Measurements from ENCODE around the gene ZRSR2. TPM values are rescaled to one million over a fixed set of nuclear protein-coding genes. Genes with fewer than 3 reads are reported as not detected.

Gene ZRSR2
- total and polyA plus RNA-seq, 2 of the 13 experiments (the other 11 are each of a cell fraction or from before 2014, with no cell fraction given), result 3.6 to 4.9 TPM

DNA sequence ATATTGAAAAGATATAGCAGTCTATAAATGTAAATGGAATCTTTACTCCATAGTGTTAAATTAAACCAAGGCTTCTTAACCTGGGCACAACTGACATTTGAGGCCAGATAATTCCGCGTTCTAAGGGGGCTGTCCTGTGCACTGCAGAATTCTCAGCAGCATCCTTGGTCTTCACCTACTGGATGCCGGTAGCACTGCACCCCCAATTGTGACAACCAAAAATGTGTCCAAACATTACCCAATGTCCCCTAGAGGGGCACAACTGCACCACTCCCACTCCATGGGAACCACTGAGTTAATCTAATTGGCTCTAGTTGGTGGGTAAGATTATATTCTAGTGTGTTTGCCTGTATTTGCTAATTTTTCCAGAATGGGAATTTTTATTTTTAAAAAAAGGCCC, 47.7 kb downstream of the ZRSR2 start:
- Histone ChIP-seq H4K20me1 (ENCODE audit: insufficient read depth, low read length) (no peaks in the 10 kb centered on the region), H3K4me3 (replicated peaks in 1 of 3; ENCODE audit: insufficient read depth in 1 of 3, low read depth in 2 of 3, low read length in 3 of 3) (no peak overlapping the region), H3K9ac (ENCODE audit: insufficient read depth, low read depth, low read length) (no peak overlapping the region), H3K4me2 (ENCODE audit: low read depth, low read length) (no peak overlapping the region), H3K4me1 (ENCODE audit: insufficient read depth, low read length) (no peaks in the 10 kb centered on the region), H3K27me3 (ENCODE audit: control insufficient read depth in 1 of 2, insufficient read depth in 2 of 2, low read length in 2 of 2) (no peaks in the 10 kb centered on the region), H3K27ac (ENCODE audit: extremely low read length, insufficient read depth, low read length) (no peak overlapping the region), H3K9me3 (ENCODE audit: low read length) (no peaks in the 10 kb centered on the region), H3K36me3 (replicated peaks in 1 of 2; ENCODE audit: control insufficient read depth in 1 of 2, insufficient read depth in 2 of 2, low read length in 2 of 2) (no peaks in the 10 kb centered on the region), H3K79me2 (ENCODE audit: insufficient read depth, low read length) (no peaks in the 10 kb centered on the region), H2AFZ (ENCODE audit: low read length) (no peak overlapping the region)
- POLR2A ChIA-PET, result no interaction called here
- intact Hi-C loops (cut with micrococcal nuclease; ENCODE audit: unreplicated experiment) (no loop called here), in situ Hi-C loops (cut with HindIII; ENCODE audit: extremely low pct_ligation_motif_present, low pct_unique_long_range_greater_than_20kb) (no loop called here)
- ATAC-seq, result peak; percentile 69
- TF ChIP-seq ZNF550 (CRISPR knock-in tag; IDR thresholded peaks at IDR 0.05; ENCODE audit: borderline replicate concordance) (no peak), SRY (CRISPR knock-in tag; IDR thresholded peaks at IDR 0.05) (no peak), ATM (IDR thresholded peaks at IDR 0.05; ENCODE audit: borderline replicate concordance) (no peak), ETV6 (CRISPR knock-in tag; conservative IDR thresholded peaks at IDR 0.05) (no peak), JUNB (CRISPR knock-in tag; IDR thresholded peaks at IDR 0.05; ENCODE audit: borderline replicate concordance) (no peak), GABPB1 (CRISPR knock-in tag; IDR thresholded peaks at IDR 0.05) (no peak), MATR3 (CRISPR knock-in tag; IDR thresholded peaks at IDR 0.05) (no peak)
- TF ChIP-seq, protein P1, sequence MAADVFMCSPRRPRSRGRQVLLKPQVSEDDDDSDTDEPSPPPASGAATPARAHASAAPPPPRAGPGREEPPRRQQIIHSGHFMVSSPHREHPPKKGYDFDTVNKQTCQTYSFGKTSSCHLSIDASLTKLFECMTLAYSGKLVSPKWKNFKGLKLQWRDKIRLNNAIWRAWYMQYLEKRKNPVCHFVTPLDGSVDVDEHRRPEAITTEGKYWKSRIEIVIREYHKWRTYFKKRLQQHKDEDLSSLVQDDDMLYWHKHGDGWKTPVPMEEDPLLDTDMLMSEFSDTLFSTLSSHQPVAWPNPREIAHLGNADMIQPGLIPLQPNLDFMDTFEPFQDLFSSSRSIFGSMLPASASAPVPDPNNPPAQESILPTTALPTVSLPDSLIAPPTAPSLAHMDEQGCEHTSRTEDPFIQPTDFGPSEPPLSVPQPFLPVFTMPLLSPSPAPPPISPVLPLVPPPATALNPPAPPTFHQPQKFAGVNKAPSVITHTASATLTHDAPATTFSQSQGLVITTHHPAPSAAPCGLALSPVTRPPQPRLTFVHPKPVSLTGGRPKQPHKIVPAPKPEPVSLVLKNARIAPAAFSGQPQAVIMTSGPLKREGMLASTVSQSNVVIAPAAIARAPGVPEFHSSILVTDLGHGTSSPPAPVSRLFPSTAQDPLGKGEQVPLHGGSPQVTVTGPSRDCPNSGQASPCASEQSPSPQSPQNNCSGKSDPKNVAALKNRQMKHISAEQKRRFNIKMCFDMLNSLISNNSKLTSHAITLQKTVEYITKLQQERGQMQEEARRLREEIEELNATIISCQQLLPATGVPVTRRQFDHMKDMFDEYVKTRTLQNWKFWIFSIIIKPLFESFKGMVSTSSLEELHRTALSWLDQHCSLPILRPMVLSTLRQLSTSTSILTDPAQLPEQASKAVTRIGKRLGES (CRISPR knock-in tag; IDR thresholded peaks at IDR 0.05; ENCODE audit: borderline replicate concordance), result no peak
- TF ChIP-seq, protein P2, sequence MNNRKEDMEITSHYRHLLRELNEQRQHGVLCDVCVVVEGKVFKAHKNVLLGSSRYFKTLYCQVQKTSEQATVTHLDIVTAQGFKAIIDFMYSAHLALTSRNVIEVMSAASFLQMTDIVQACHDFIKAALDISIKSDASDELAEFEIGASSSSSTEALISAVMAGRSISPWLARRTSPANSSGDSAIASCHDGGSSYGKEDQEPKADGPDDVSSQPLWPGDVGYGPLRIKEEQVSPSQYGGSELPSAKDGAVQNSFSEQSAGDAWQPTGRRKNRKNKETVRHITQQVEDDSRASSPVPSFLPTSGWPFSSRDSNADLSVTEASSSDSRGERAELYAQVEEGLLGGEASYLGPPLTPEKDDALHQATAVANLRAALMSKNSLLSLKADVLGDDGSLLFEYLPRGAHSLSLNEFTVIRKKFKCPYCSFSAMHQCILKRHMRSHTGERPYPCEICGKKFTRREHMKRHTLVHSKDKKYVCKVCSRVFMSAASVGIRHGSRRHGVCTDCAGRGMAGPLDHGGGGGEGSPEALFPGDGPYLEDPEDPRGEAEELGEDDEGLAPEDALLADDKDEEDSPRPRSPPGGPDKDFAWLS (CRISPR knock-in tag; IDR thresholded peaks at IDR 0.05; ENCODE audit: borderline replicate concordance), result no peak
- TF ChIP-seq, protein P3, sequence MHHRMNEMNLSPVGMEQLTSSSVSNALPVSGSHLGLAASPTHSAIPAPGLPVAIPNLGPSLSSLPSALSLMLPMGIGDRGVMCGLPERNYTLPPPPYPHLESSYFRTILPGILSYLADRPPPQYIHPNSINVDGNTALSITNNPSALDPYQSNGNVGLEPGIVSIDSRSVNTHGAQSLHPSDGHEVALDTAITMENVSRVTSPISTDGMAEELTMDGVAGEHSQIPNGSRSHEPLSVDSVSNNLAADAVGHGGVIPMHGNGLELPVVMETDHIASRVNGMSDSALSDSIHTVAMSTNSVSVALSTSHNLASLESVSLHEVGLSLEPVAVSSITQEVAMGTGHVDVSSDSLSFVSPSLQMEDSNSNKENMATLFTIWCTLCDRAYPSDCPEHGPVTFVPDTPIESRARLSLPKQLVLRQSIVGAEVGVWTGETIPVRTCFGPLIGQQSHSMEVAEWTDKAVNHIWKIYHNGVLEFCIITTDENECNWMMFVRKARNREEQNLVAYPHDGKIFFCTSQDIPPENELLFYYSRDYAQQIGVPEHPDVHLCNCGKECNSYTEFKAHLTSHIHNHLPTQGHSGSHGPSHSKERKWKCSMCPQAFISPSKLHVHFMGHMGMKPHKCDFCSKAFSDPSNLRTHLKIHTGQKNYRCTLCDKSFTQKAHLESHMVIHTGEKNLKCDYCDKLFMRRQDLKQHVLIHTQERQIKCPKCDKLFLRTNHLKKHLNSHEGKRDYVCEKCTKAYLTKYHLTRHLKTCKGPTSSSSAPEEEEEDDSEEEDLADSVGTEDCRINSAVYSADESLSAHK (CRISPR knock-in tag; IDR thresholded peaks at IDR 0.05; ENCODE audit: borderline replicate concordance), result no peak
- CTCF ChIA-PET (ENCODE audit: low intra/inter-chr PET ratio, low total read pairs), result no interaction called here
- BruUV-seq (replicated peaks), result no TSS peak
- no peak for FAIRE-seq
- peak; percentile 4 for DNase-seq (ENCODE audit: low spot score)
- 96% methylated on average over 2 of the region's 3 CpGs for WGBS (ENCODE audit: low lambda C conversion rate)

Measured in HepG2 (cell line).